GM23338 (cell line): Measurements from ENCODE around the gene VAV3. TPM values are rescaled to one million over a fixed set of nuclear protein-coding genes. Genes with fewer than 3 reads are reported as not detected.
"Not testable (repeated sequence)": the region's sequence is repeated elsewhere in the genome, so short reads cannot be mapped to it uniquely, and the experiment has no call there.

Experiments used
- ATAC-seq: fragments of 200-7000 bp; cut with Tn5 transposase; 3 replicates; pipeline ENCODE4 v1.9.1; 2020
- DNase-seq: peaks from one replicate; pipeline ENCODE4 v3.0.0-alpha.2; 2015; ENCODE audit warnings: low spot score
- H2AFZ ChIP-seq: fragments of 200-600 bp; sonication (generic); 2 replicates; pipeline ENCODE4 v1.8.0; 2016; ENCODE audit warnings: antibody characterized with exemption, mild to moderate bottlenecking, moderate library complexity
- H3F3A ChIP-seq: fragments of 200-600 bp; sonication (generic); replicated peaks from 2 replicates; pipeline ENCODE4 v1.8.0; 2017; ENCODE audit warnings: antibody characterized with exemption, mixed run types, low read depth
- H3K27ac ChIP-seq: fragments of 200-600 bp; sonication (generic); 2 replicates; pipeline ENCODE4 v1.6.1; 2016; ENCODE audit warnings: low read depth
- H3K27me3 ChIP-seq: fragments of 200-600 bp; sonication (generic); 2 replicates; pipeline ENCODE4 v1.8.0; 2016; ENCODE audit warnings: mild to moderate bottlenecking, mixed run types, moderate library complexity; ENCODE audit not compliant: insufficient read depth
- H3K36me3 ChIP-seq: fragments of 200-600 bp; sonication (generic); 2 replicates; pipeline ENCODE4 v1.8.0; 2016; ENCODE audit warnings: mild to moderate bottlenecking; ENCODE audit not compliant: insufficient read depth
- H3K4me1 ChIP-seq: fragments of 200-600 bp; sonication (generic); 2 replicates; pipeline ENCODE4 v1.8.0; 2016; ENCODE audit warnings: mild to moderate bottlenecking, moderate library complexity; ENCODE audit not compliant: insufficient read depth
- H3K4me2 ChIP-seq: fragments of 200-600 bp; sonication (generic); 2 replicates; pipeline ENCODE4 v1.7.1; 2017; ENCODE audit warnings: mixed run types
- H3K4me3 ChIP-seq: fragments of 200-600 bp; sonication (generic); 2 replicates; pipeline ENCODE4 v1.6.1; 2016; ENCODE audit warnings: mixed run types
- H3K79me2 ChIP-seq: fragments of 200-600 bp; sonication (generic); replicated peaks from 2 replicates; pipeline ENCODE4 v1.8.0; 2017; ENCODE audit warnings: mild to moderate bottlenecking; ENCODE audit not compliant: insufficient read depth
- H3K9me2 ChIP-seq: fragments of 200-600 bp; sonication (generic); 2 replicates; pipeline ENCODE4 v1.8.0; 2017; ENCODE audit not compliant: insufficient read depth
- H4K20me1 ChIP-seq: fragments of 200-600 bp; sonication (generic); replicated peaks from 2 replicates; pipeline ENCODE4 v1.8.0; 2017; ENCODE audit warnings: mild to moderate bottlenecking; ENCODE audit not compliant: insufficient read depth
- H3K27ac Mint-ChIP-seq: 2 replicates; pipeline ENCODE4 v1.8.0; 2020; ENCODE audit warnings: inconsistent platforms, mild to moderate bottlenecking, moderate library complexity, mixed read lengths
- H3K27me3 Mint-ChIP-seq: 3 replicates; pipeline ENCODE4 v1.8.0; 2022; ENCODE audit warnings: low read depth, mild to moderate bottlenecking, moderate library complexity, mixed read lengths, inconsistent platforms; ENCODE audit not compliant: insufficient read depth, poor library complexity
- H3K36me3 Mint-ChIP-seq: 3 replicates; pipeline ENCODE4 v1.8.0; 2021; ENCODE audit warnings: low read depth, mild to moderate bottlenecking, inconsistent platforms, moderate library complexity, mixed read lengths
- H3K4me1 Mint-ChIP-seq: 3 replicates; pipeline ENCODE4 v1.8.0; 2020; ENCODE audit warnings: mild to moderate bottlenecking, inconsistent platforms, mixed read lengths
- H3K4me3 Mint-ChIP-seq: 3 replicates; pipeline ENCODE4 v1.8.0; 2021; ENCODE audit warnings: moderate library complexity, mild to moderate bottlenecking, inconsistent platforms, mixed read lengths
- H3K9me3 Mint-ChIP-seq: 3 replicates; pipeline ENCODE4 v1.8.0; 2020; ENCODE audit warnings: moderate library complexity, mild to moderate bottlenecking, inconsistent platforms, mixed read lengths
- EZH2 ChIP-seq: fragments of 200-600 bp; sonication (generic); IDR thresholded peaks from one replicate; pipeline ENCODE4 v1.8.0; 2017; ENCODE audit warnings: antibody characterized with exemption, mild to moderate bottlenecking, low read depth; ENCODE audit not compliant: unreplicated experiment
- JUNB ChIP-seq: IDR thresholded peaks from one replicate; pipeline ENCODE4 v1.6.1; 2016; ENCODE audit warnings: antibody characterized with exemption; ENCODE audit not compliant: unreplicated experiment
- POLR2AphosphoS5 ChIP-seq: IDR thresholded peaks from 2 replicates; pipeline ENCODE4 v1.6.1; 2016; ENCODE audit warnings: antibody characterized with exemption, low read depth
- ZNF331 ChIP-seq: fragments of 250-450 bp; sonication (Bioruptor Pico); IDR thresholded peaks from 2 replicates; pipeline ENCODE4 v1.5.0; 2020; ENCODE audit warnings: low read depth, mild to moderate bottlenecking, moderate library complexity
- polyA plus RNA-seq: library from polyadenylated mRNA; unstranded; fragments of >200 nt; fragmentation: Nextera tagmentation; extraction: Ambion mirVana; gene quantifications from 2 replicates; pipeline ENCODE4 v1.2.1, GENCODE V29; 2016
- total RNA-seq: library from RNA; depleted of rRNA; stranded (reverse); fragments of >200 nt; shearing (Covaris generic); gene quantifications from 2 replicates; pipeline ENCODE4 v1.2.3, GENCODE V29; 2014
- TF ChIP-seq, protein P1 (sequence below): IDR thresholded peaks from one replicate; pipeline ENCODE4 v1.6.1; 2018; ENCODE audit warnings: antibody characterized with exemption; ENCODE audit not compliant: unreplicated experiment
- TF ChIP-seq, protein P2 (sequence below): fragments of 250-450 bp; sonication (Bioruptor Pico); IDR thresholded peaks from 2 replicates; pipeline ENCODE4 v1.5.0; 2020; ENCODE audit warnings: mild to moderate bottlenecking, moderate library complexity

Gene VAV3
- total and polyA plus RNA-seq, 2 experiments from 2014 or later: 3.0 to 11.3 TPM

DNA sequence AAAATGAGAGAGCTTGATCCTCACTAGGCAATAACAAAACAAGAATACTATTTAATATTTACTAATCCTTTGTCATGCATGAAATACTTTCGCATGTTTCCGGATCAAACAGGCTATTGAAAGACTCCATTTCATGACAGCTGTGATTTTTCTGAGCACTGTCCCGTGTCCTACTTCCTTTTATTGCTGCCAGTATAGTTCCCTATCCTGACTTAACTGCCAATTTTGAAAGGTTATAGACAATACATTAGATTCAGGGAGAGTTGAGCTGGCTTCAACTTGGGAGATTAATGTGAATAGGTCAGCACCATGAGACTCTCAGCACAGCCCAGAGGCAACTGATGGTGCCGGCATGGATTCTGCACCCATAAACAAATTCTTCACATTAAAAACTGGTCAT is 225.8 kb downstream of the VAV3 start (continued):
- TF ChIP-seq, protein P1, sequence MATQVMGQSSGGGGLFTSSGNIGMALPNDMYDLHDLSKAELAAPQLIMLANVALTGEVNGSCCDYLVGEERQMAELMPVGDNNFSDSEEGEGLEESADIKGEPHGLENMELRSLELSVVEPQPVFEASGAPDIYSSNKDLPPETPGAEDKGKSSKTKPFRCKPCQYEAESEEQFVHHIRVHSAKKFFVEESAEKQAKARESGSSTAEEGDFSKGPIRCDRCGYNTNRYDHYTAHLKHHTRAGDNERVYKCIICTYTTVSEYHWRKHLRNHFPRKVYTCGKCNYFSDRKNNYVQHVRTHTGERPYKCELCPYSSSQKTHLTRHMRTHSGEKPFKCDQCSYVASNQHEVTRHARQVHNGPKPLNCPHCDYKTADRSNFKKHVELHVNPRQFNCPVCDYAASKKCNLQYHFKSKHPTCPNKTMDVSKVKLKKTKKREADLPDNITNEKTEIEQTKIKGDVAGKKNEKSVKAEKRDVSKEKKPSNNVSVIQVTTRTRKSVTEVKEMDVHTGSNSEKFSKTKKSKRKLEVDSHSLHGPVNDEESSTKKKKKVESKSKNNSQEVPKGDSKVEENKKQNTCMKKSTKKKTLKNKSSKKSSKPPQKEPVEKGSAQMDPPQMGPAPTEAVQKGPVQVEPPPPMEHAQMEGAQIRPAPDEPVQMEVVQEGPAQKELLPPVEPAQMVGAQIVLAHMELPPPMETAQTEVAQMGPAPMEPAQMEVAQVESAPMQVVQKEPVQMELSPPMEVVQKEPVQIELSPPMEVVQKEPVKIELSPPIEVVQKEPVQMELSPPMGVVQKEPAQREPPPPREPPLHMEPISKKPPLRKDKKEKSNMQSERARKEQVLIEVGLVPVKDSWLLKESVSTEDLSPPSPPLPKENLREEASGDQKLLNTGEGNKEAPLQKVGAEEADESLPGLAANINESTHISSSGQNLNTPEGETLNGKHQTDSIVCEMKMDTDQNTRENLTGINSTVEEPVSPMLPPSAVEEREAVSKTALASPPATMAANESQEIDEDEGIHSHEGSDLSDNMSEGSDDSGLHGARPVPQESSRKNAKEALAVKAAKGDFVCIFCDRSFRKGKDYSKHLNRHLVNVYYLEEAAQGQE: no peak

DNA sequence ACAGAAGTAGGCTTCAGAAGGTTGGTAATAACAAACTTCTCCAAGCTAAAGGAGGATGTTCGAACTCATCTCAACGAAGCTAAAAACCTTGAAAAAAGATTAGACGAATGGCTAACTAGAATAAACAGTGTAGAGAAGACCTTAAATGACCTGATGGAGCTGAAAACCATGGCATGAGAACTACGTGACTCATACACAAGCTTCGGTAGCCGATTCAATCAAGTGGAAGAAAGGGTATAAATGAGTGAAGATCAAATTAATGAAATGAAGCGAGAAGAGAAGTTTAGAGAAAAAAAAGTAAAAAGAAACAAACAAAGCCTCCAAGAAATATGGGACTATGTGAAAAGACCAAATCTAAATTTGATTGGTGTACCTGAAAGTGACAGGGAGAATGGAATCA is 231.6 kb downstream of the VAV3 start:
- ATAC-seq: not testable (repeated sequence)

DNA sequence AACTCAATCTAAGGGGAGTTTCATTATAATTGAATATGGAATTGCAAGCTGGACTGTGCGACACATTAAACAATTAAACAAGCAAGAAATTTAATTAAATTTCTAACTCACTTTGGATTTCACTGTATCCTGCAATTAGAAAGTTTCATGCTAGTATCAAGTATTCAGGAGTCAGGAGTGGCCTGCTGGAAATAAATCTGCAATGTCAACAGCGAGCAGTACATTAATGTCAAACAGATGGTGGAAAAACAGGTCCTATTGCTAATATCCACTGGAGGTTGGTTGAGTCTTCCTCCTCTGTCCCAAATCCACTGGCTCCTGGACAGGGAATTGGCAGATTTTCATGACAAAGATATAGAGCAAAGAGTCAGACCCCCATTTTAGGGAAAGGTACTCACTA is 237.1 kb downstream of the VAV3 start:
- Histone ChIP-seq H3K27ac (no peak overlapping the region), H3K4me2 (no peak overlapping the region), H3K4me1 (no peaks in the 10 kb centered on the region), H3K79me2 (no peaks in the 10 kb centered on the region), H3K27me3 (no peaks in the 10 kb centered on the region), H3F3A (no peaks in the 10 kb centered on the region), H3K9me2 (no peaks in the 10 kb centered on the region), H4K20me1 (no peaks in the 10 kb centered on the region), H2AFZ (no peak overlapping the region), H3K36me3 (no peaks in the 10 kb centered on the region), H3K4me3 (no peak overlapping the region)
- DNase-seq (no peak), ATAC-seq (no peak)
- Mint-ChIP-seq H3K27me3 (peaks cover 1% of the 10 kb centered on the region), H3K27ac (no peak overlapping the region), H3K36me3 (no peaks in the 10 kb centered on the region; the same call in 2 of the 3 replicates), H3K9me3 (no peaks in the 10 kb centered on the region), H3K4me3 (no peak overlapping the region), H3K4me1 (no peaks in the 10 kb centered on the region)
- TF ChIP-seq JUNB (no peak), EZH2 (no peak), ZNF331 (CRISPR knock-in tag) (no peak), POLR2AphosphoS5 (no peak)
- TF ChIP-seq, protein P1: no peak
- TF ChIP-seq, protein P2, sequence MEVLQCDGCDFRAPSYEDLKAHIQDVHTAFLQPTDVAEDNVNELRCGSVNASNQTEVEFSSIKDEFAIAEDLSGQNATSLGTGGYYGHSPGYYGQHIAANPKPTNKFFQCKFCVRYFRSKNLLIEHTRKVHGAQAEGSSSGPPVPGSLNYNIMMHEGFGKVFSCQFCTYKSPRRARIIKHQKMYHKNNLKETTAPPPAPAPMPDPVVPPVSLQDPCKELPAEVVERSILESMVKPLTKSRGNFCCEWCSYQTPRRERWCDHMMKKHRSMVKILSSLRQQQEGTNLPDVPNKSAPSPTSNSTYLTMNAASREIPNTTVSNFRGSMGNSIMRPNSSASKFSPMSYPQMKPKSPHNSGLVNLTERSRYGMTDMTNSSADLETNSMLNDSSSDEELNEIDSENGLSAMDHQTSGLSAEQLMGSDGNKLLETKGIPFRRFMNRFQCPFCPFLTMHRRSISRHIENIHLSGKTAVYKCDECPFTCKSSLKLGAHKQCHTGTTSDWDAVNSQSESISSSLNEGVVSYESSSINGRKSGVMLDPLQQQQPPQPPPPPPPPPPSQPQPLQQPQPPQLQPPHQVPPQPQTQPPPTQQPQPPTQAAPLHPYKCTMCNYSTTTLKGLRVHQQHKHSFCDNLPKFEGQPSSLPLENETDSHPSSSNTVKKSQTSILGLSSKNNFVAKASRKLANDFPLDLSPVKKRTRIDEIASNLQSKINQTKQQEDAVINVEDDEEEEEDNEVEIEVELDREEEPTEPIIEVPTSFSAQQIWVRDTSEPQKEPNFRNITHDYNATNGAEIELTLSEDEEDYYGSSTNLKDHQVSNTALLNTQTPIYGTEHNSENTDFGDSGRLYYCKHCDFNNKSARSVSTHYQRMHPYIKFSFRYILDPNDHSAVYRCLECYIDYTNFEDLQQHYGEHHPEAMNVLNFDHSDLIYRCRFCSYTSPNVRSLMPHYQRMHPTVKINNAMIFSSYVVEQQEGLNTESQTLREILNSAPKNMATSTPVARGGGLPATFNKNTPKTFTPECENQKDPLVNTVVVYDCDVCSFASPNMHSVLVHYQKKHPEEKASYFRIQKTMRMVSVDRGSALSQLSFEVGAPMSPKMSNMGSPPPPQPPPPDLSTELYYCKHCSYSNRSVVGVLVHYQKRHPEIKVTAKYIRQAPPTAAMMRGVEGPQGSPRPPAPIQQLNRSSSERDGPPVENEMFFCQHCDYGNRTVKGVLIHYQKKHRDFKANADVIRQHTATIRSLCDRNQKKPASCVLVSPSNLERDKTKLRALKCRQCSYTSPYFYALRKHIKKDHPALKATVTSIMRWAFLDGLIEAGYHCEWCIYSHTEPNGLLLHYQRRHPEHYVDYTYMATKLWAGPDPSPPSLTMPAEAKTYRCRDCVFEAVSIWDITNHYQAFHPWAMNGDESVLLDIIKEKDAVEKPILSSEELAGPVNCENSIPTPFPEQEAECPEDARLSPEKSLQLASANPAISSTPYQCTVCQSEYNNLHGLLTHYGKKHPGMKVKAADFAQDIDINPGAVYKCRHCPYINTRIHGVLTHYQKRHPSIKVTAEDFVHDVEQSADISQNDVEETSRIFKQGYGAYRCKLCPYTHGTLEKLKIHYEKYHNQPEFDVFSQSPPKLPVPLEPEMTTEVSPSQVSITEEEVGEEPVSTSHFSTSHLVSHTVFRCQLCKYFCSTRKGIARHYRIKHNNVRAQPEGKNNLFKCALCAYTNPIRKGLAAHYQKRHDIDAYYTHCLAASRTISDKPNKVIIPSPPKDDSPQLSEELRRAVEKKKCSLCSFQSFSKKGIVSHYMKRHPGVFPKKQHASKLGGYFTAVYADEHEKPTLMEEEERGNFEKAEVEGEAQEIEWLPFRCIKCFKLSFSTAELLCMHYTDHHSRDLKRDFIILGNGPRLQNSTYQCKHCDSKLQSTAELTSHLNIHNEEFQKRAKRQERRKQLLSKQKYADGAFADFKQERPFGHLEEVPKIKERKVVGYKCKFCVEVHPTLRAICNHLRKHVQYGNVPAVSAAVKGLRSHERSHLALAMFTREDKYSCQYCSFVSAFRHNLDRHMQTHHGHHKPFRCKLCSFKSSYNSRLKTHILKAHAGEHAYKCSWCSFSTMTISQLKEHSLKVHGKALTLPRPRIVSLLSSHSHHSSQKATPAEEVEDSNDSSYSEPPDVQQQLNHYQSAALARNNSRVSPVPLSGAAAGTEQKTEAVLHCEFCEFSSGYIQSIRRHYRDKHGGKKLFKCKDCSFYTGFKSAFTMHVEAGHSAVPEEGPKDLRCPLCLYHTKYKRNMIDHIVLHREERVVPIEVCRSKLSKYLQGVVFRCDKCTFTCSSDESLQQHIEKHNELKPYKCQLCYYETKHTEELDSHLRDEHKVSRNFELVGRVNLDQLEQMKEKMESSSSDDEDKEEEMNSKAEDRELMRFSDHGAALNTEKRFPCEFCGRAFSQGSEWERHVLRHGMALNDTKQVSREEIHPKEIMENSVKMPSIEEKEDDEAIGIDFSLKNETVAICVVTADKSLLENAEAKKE (CRISPR knock-in tag): no peak

More for the DNA sequence above, 231.6 kb downstream of the VAV3 start:
- H3K4me1 ChIP-seq, H3K4me3 Mint-ChIP-seq, H3K9me3 Mint-ChIP-seq, H3F3A ChIP-seq, H3K4me1 Mint-ChIP-seq, H4K20me1 ChIP-seq, DNase-seq, H3K27me3 Mint-ChIP-seq, H3K27ac ChIP-seq, H2AFZ ChIP-seq, H3K79me2 ChIP-seq, H3K4me2 ChIP-seq, H3K27me3 ChIP-seq, H3K36me3 Mint-ChIP-seq, H3K36me3 ChIP-seq, H3K4me3 ChIP-seq, H3K9me2 ChIP-seq, H3K27ac Mint-ChIP-seq: not testable (repeated sequence)
